ENCODE measurements around the gene RING1.
A peak's percentile ranks its signal among the peaks of the same experiment; 100 is the strongest.

Gene RING1

GRCh38 chr6:33177552-33178446 lies 30.5 kb upstream of the RING1 start:
- H3K36me3 Mint-ChIP-seq (ENCODE audit: insufficient read depth), result no peaks in the 10 kb centered on the region
- peak overlapping the region; percentile 62 to 87 for H3K27ac Mint-ChIP-seq
- H3K4me1 Mint-ChIP-seq (ENCODE audit: low read depth in 2 of 2), result peaks cover 3% of the 10 kb centered on the region in 2 donors
- ATAC-seq (replicated peaks) (no peak), DNase-seq (no peak)
- peaks cover 18 to 56% of the 10 kb centered on the region in 2 donors for H3K27me3 Mint-ChIP-seq
- no peak overlapping the region for H3K4me3 Mint-ChIP-seq
- peaks cover 2 to 4% of the 10 kb centered on the region in 2 donors for H3K9me3 Mint-ChIP-seq

- no peak for DNase-seq
- H3K4me1 Mint-ChIP-seq (ENCODE audit: low read depth in 2 of 2), result peaks cover 14% of the 10 kb centered on the region in 2 donors
- H3K4me3 Mint-ChIP-seq, result no peak overlapping the region
- H3K9me3 Mint-ChIP-seq, result peaks cover 10 to 15% of the 10 kb centered on the region in 2 donors
- no peak for ATAC-seq (replicated peaks)
- H3K36me3 Mint-ChIP-seq (ENCODE audit: insufficient read depth), result no peaks in the 10 kb centered on the region
- peak overlapping the region in 1 of 2 donors; percentile 87 for H3K27ac Mint-ChIP-seq
- peaks cover 18 to 48% of the 10 kb centered on the region in 2 donors for H3K27me3 Mint-ChIP-seq
Measured at GRCh38 chr6:33178755-33179475, 29.4 kb upstream of the RING1 start.

GRCh38 chr6:33181141-33181540 lies 27.2 kb upstream of the RING1 start:
- H3K36me3 Mint-ChIP-seq (ENCODE audit: insufficient read depth), result no peaks in the 10 kb centered on the region
- no peak overlapping the region for H3K4me3 Mint-ChIP-seq
- peaks cover 10 to 15% of the 10 kb centered on the region in 2 donors for H3K9me3 Mint-ChIP-seq
- H3K27ac Mint-ChIP-seq, result no peak overlapping the region
- H3K27me3 Mint-ChIP-seq, result peaks cover 22 to 45% of the 10 kb centered on the region in 2 donors
- no peak for ATAC-seq (replicated peaks)
- DNase-seq, result no peak
- H3K4me1 Mint-ChIP-seq (ENCODE audit: low read depth in 2 of 2), result peaks cover 20 to 24% of the 10 kb centered on the region in 2 donors

- peaks cover 10 to 15% of the 10 kb centered on the region in 2 donors for H3K9me3 Mint-ChIP-seq
- ATAC-seq (replicated peaks) (peak; percentile 21), DNase-seq (no peak)
- peaks cover 23 to 45% of the 10 kb centered on the region in 2 donors for H3K27me3 Mint-ChIP-seq
- peak overlapping the region; percentile 54 to 62 for H3K4me3 Mint-ChIP-seq
- H3K4me1 Mint-ChIP-seq (ENCODE audit: low read depth in 2 of 2), result peaks cover 20 to 24% of the 10 kb centered on the region in 2 donors
- H3K36me3 Mint-ChIP-seq (ENCODE audit: insufficient read depth), result no peaks in the 10 kb centered on the region
- peak overlapping the region; percentile 76 to 88 for H3K27ac Mint-ChIP-seq
Measured at GRCh38 chr6:33183071-33183683, 25.1 kb upstream of the RING1 start.

- Mint-ChIP-seq H3K27me3 (peaks cover 38 to 57% of the 10 kb centered on the region in 2 donors), H3K9me3 (peaks cover 10 to 15% of the 10 kb centered on the region in 2 donors), H3K27ac (no peak overlapping the region), H3K4me1 (ENCODE audit: low read depth in 2 of 2) (peaks cover 20 to 24% of the 10 kb centered on the region in 2 donors), H3K4me3 (no peak overlapping the region), H3K36me3 (ENCODE audit: insufficient read depth) (no peaks in the 10 kb centered on the region)
- no peak for ATAC-seq (replicated peaks)
- no peak for DNase-seq
Measured at GRCh38 chr6:33185190-33185589, 23.1 kb upstream of the RING1 start.

- DNase-seq, result no peak
- no peak overlapping the region for H3K4me3 Mint-ChIP-seq
Measured at GRCh38 chr6:33185654-33186187, 22.6 kb upstream of the RING1 start.

GRCh38 chr6:33187809-33188208 lies 20.5 kb upstream of the RING1 start:
- H3K4me3 Mint-ChIP-seq, result no peak overlapping the region

More at GRCh38 chr6:33185654-33186187, 22.6 kb upstream of the RING1 start:
- Mint-ChIP-seq H3K9me3 (peaks cover 10 to 15% of the 10 kb centered on the region in 2 donors), H3K4me1 (ENCODE audit: low read depth in 2 of 2) (peaks cover 20 to 24% of the 10 kb centered on the region in 2 donors), H3K27me3 (peaks cover 43 to 62% of the 10 kb centered on the region in 2 donors), H3K36me3 (ENCODE audit: insufficient read depth) (no peaks in the 10 kb centered on the region), H3K27ac (no peak overlapping the region)
- ATAC-seq (replicated peaks), result no peak

GRCh38 chr6:33189164-33189563 lies 19.1 kb upstream of the RING1 start:
- H3K4me3 Mint-ChIP-seq, result no peak overlapping the region
- H3K9me3 Mint-ChIP-seq, result no peaks in the 10 kb centered on the region
- peaks cover 10 to 17% of the 10 kb centered on the region in 2 donors for H3K4me1 Mint-ChIP-seq (ENCODE audit: low read depth in 2 of 2)
- no peak overlapping the region for H3K27ac Mint-ChIP-seq
- ATAC-seq (replicated peaks) (no peak), DNase-seq (no peak)
- peaks cover 7% of the 10 kb centered on the region for H3K36me3 Mint-ChIP-seq (ENCODE audit: insufficient read depth)
- peaks cover 63 to 83% of the 10 kb centered on the region in 2 donors for H3K27me3 Mint-ChIP-seq

More at GRCh38 chr6:33187809-33188208, 20.5 kb upstream of the RING1 start:
- peaks cover 60 to 81% of the 10 kb centered on the region in 2 donors for H3K27me3 Mint-ChIP-seq
- peaks cover 8 to 11% of the 10 kb centered on the region in 2 donors for H3K9me3 Mint-ChIP-seq
- H3K36me3 Mint-ChIP-seq (ENCODE audit: insufficient read depth), result no peaks in the 10 kb centered on the region
- ATAC-seq (replicated peaks) (no peak), DNase-seq (no peak)
- no peak overlapping the region for H3K27ac Mint-ChIP-seq
- H3K4me1 Mint-ChIP-seq (ENCODE audit: low read depth in 2 of 2), result peaks cover 19 to 27% of the 10 kb centered on the region in 2 donors

- Mint-ChIP-seq H3K4me3 (no peak overlapping the region), H3K36me3 (ENCODE audit: insufficient read depth) (peaks cover 12% of the 10 kb centered on the region), H3K9me3 (no peaks in the 10 kb centered on the region), H3K27ac (no peak overlapping the region), H3K4me1 (ENCODE audit: low read depth in 2 of 2) (peaks cover 6 to 11% of the 10 kb centered on the region in 2 donors), H3K27me3 (peaks cover 60 to 78% of the 10 kb centered on the region in 2 donors)
- DNase-seq (no peak), ATAC-seq (replicated peaks) (no peak)
Measured at GRCh38 chr6:33189625-33190448, 18.5 kb upstream of the RING1 start.

- no peak overlapping the region for H3K4me3 Mint-ChIP-seq
- peaks cover 5 to 10% of the 10 kb centered on the region in 2 donors for H3K4me1 Mint-ChIP-seq (ENCODE audit: low read depth in 2 of 2)
- H3K36me3 Mint-ChIP-seq (ENCODE audit: insufficient read depth), result peaks cover 17% of the 10 kb centered on the region
- DNase-seq (no peak), ATAC-seq (replicated peaks) (no peak)
- no peak overlapping the region for H3K27ac Mint-ChIP-seq
- no peaks in the 10 kb centered on the region for H3K9me3 Mint-ChIP-seq
- peaks cover 59 to 71% of the 10 kb centered on the region in 2 donors for H3K27me3 Mint-ChIP-seq
Measured at GRCh38 chr6:33190504-33191107, 17.7 kb upstream of the RING1 start.

- Mint-ChIP-seq H3K27ac (no peak overlapping the region), H3K4me1 (ENCODE audit: low read depth in 2 of 2) (peaks cover 5 to 11% of the 10 kb centered on the region in 2 donors), H3K27me3 (peaks cover 54 to 62% of the 10 kb centered on the region in 2 donors), H3K9me3 (no peaks in the 10 kb centered on the region), H3K4me3 (peak overlapping the region in 1 of 2 donors; percentile 5), H3K36me3 (ENCODE audit: insufficient read depth) (peaks cover 24% of the 10 kb centered on the region)
- ATAC-seq (replicated peaks), result no peak
- DNase-seq, result no peak
Measured at GRCh38 chr6:33191383-33192104, 16.8 kb upstream of the RING1 start.

Data from effector memory CD8-positive, alpha-beta T cell (primary cell).